HepG2 (cell line): ENCODE data around the gene IFNLR1. TPM values are rescaled to one million over a fixed set of nuclear protein-coding genes. Genes with fewer than 3 reads are reported as not detected.
A peak's percentile ranks its signal among the peaks of the same experiment; 100 is the strongest.

Experiments used
- DR1 ChIP-seq: sonication (generic); formaldehyde crosslinking; IDR thresholded peaks from 2 replicates; pipeline ENCODE4 v1.8.0; 2021; ENCODE audit warnings: mild to moderate bottlenecking, missing genetic modification reagents, inconsistent platforms
- U2AF1 ChIP-seq: fragments of 200-400 bp; formaldehyde crosslinking; optimal IDR thresholded peaks from 2 replicates; pipeline ENCODE3; 2017; ENCODE audit warnings: mild to moderate bottlenecking, low read depth, low read length
- ZBTB14 ChIP-seq: sonication (generic); formaldehyde crosslinking; IDR thresholded peaks from 2 replicates; pipeline ENCODE4 v1.4.0; 2020; ENCODE audit warnings: missing genetic modification reagents
- ZFYVE20 ChIP-seq: sonication (generic); formaldehyde crosslinking; IDR thresholded peaks from 2 replicates; pipeline ENCODE4 v1.8.0; 2023; ENCODE audit warnings: low read depth, mild to moderate bottlenecking, moderate library complexity, missing genetic modification reagents, borderline replicate concordance
- ZMYM3 ChIP-seq: sonication (generic); formaldehyde crosslinking; IDR thresholded peaks from 2 replicates; pipeline ENCODE4 v1.5.1; 2020; ENCODE audit warnings: mild to moderate bottlenecking, missing genetic modification reagents
- ZNF24 ChIP-seq: fragments of 450-650 bp; IDR thresholded peaks from 2 replicates; pipeline ENCODE4 v1.6.1; 2017; ENCODE audit warnings: antibody characterized with exemption, mild to moderate bottlenecking
- ZNF460 ChIP-seq: sonication (generic); formaldehyde crosslinking; IDR thresholded peaks from 2 replicates; pipeline ENCODE4 v1.5.1; 2020; ENCODE audit warnings: missing genetic modification reagents, mild to moderate bottlenecking, borderline replicate concordance
- ZNF484 ChIP-seq: sonication (generic); formaldehyde crosslinking; IDR thresholded peaks from 2 replicates; pipeline ENCODE4 v1.5.1; 2020; ENCODE audit warnings: mild to moderate bottlenecking, low read depth, missing genetic modification reagents, borderline replicate concordance
- ZNF563 ChIP-seq: sonication (generic); formaldehyde crosslinking; IDR thresholded peaks from 2 replicates; pipeline ENCODE4 v1.8.0; 2022; ENCODE audit warnings: mild to moderate bottlenecking, moderate library complexity, missing genetic modification reagents
- ZNF574 ChIP-seq: sonication (generic); formaldehyde crosslinking; IDR thresholded peaks from 2 replicates; pipeline ENCODE4 v1.4.0; 2020; ENCODE audit warnings: missing genetic modification reagents
- ZNF879 ChIP-seq: sonication (generic); formaldehyde crosslinking; IDR thresholded peaks from 2 replicates; pipeline ENCODE4 v1.8.1; 2023; ENCODE audit warnings: missing genetic modification reagents
- polyA plus RNA-seq, 8 experiments: library from polyadenylated mRNA; depleted of rRNA in 3 of 8; stranded (reverse) in 7 of 8; unstranded in 1 of 8; fragments of >200 nt; fragmentation: Illumina TruSeq in 4 of 8; extraction: Trizol in 4 of 8; gene quantifications; 2 replicates each; pipeline versions ENCODE4 v1.2.1 to v1.2.3, GENCODE V29; 2011 to 2016; ENCODE audit warnings: low read depth in 4 of 8, missing spikeins in 1 of 8, mixed read lengths in 1 of 8; ENCODE audit not compliant: insufficient read depth in 1 of 8
- total RNA-seq, 5 experiments: library from RNA; depleted of rRNA; stranded (reverse); fragments of >200 nt; fragmentation: Illumina TruSeq; extraction: Trizol; gene quantifications; 2 replicates each; pipeline ENCODE4 v1.2.3, GENCODE V29; 2016; ENCODE audit warnings: low read depth in 1 of 5
- TF ChIP-seq, protein P1 (sequence below): sonication (generic); formaldehyde crosslinking; IDR thresholded peaks from one replicate; pipeline ENCODE4 v1.5.1; 2020; ENCODE audit warnings: mild to moderate bottlenecking, missing genetic modification reagents; ENCODE audit errors: not compliant biosample characterization
- TF ChIP-seq, protein P2 (sequence below): sonication (generic); formaldehyde crosslinking; IDR thresholded peaks from 2 replicates; pipeline ENCODE4 v1.8.0; 2022; ENCODE audit warnings: mild to moderate bottlenecking, missing genetic modification reagents, moderate library complexity
- TF ChIP-seq, protein P3 (sequence below): sonication (generic); formaldehyde crosslinking; IDR thresholded peaks from 2 replicates; pipeline ENCODE4 v1.4.0; 2020; ENCODE audit warnings: missing genetic modification reagents

The IFNLR1 gene
- total and polyA plus RNA-seq, 2 of the 13 experiments (the other 11 are each of a cell fraction or from before 2014, with no cell fraction given) = 3.8 to 8.5 TPM

DNA sequence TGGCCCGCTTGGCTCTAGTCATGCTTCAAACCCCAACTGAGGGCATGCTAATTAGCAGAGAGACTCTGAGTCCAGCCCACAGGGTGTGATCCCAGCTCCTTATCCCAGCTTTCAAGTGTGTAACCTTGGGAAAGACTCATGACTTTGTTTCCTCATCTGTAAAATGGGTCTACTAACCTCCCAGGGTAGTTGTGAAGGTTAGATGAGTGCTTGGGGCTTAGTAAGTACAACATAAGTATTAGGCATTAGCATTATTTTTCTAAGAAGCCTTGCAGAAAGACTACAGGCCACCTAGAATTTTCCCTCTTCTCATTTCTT lies 78.0 kb downstream of the IFNLR1 start (continued):
- TF ChIP-seq ZNF574 (CRISPR knock-in tag) (no peak), ZBTB14 (CRISPR knock-in tag) (no peak), ZNF563 (CRISPR knock-in tag) (no peak), U2AF1 (no peak), ZNF24 (no peak), DR1 (CRISPR knock-in tag) (no peak), ZMYM3 (CRISPR knock-in tag) (peak; percentile 84; the same call in 1 of the 2 replicates), ZNF484 (CRISPR knock-in tag) (no peak), ZNF879 (CRISPR knock-in tag) (no peak), ZFYVE20 (CRISPR knock-in tag) (no peak), ZNF460 (CRISPR knock-in tag) (no peak)
- TF ChIP-seq, protein P1, sequence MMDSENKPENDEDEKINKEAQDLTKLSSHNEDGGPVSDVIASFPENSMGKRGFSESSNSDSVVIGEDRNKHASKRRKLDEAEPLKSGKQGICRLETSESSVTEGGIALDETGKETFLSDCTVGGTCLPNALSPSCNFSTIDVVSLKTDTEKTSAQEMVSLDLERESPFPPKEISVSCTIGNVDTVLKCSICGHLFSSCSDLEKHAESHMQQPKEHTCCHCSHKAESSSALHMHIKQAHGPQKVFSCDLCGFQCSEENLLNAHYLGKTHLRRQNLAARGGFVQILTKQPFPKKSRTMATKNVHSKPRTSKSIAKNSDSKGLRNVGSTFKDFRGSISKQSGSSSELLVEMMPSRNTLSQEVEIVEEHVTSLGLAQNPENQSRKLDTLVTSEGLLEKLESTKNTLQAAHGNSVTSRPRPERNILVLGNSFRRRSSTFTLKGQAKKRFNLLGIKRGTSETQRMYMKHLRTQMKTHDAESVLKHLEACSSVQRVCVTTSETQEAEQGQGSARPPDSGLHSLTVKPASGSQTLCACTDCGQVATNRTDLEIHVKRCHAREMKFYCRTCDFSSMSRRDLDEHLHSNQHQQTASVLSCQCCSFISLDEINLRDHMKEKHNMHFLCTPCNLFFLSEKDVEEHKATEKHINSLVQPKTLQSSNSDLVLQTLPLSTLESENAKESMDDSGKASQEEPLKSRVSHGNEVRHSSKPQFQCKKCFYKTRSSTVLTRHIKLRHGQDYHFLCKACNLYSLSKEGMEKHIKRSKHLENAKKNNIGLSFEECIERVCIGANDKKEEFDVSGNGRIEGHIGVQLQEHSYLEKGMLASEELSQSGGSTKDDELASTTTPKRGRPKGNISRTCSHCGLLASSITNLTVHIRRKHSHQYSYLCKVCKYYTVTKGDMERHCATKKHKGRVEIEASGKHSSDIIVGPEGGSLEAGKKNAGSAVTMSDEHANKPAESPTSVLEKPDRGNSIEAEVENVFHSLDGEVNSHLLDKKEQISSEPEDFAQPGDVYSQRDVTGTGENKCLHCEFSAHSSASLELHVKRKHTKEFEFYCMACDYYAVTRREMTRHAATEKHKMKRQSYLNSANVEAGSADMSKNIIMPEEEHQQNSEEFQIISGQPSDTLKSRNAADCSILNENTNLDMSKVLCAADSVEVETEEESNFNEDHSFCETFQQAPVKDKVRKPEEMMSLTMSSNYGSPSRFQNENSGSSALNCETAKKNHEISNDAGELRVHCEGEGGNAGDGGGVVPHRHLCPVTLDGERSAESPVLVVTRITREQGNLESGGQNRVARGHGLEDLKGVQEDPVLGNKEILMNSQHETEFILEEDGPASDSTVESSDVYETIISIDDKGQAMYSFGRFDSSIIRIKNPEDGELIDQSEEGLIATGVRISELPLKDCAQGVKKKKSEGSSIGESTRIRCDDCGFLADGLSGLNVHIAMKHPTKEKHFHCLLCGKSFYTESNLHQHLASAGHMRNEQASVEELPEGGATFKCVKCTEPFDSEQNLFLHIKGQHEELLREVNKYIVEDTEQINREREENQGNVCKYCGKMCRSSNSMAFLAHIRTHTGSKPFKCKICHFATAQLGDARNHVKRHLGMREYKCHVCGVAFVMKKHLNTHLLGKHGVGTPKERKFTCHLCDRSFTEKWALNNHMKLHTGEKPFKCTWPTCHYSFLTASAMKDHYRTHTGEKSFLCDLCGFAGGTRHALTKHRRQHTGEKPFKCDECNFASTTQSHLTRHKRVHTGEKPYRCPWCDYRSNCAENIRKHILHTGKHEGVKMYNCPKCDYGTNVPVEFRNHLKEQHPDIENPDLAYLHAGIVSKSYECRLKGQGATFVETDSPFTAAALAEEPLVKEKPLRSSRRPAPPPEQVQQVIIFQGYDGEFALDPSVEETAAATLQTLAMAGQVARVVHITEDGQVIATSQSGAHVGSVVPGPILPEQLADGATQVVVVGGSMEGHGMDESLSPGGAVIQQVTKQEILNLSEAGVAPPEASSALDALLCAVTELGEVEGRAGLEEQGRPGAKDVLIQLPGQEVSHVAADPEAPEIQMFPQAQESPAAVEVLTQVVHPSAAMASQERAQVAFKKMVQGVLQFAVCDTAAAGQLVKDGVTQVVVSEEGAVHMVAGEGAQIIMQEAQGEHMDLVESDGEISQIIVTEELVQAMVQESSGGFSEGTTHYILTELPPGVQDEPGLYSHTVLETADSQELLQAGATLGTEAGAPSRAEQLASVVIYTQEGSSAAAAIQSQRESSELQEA = no peak
- TF ChIP-seq, protein P2, sequence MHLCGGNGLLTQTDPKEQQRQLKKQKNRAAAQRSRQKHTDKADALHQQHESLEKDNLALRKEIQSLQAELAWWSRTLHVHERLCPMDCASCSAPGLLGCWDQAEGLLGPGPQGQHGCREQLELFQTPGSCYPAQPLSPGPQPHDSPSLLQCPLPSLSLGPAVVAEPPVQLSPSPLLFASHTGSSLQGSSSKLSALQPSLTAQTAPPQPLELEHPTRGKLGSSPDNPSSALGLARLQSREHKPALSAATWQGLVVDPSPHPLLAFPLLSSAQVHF (CRISPR knock-in tag) = no peak
- TF ChIP-seq, protein P3, sequence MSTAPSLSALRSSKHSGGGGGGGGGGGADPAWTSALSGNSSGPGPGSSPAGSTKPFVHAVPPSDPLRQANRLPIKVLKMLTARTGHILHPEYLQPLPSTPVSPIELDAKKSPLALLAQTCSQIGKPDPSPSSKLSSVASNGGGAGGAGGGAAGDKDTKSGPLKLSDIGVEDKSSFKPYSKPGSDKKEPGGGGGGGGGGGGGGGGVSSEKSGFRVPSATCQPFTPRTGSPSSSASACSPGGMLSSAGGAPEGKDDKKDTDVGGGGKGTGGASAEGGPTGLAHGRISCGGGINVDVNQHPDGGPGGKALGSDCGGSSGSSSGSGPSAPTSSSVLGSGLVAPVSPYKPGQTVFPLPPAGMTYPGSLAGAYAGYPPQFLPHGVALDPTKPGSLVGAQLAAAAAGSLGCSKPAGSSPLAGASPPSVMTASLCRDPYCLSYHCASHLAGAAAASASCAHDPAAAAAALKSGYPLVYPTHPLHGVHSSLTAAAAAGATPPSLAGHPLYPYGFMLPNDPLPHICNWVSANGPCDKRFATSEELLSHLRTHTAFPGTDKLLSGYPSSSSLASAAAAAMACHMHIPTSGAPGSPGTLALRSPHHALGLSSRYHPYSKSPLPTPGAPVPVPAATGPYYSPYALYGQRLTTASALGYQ (CRISPR knock-in tag) = 0 out of 2 replicates have a peak, but pooled peaks have one; percentile 16
